ENCODE results near the gene HIGD2B.
"Not testable (repeated sequence)": the region's sequence is repeated elsewhere in the genome, so short reads cannot be mapped to it uniquely, and the experiment has no call there.

Gene HIGD2B, protein sequence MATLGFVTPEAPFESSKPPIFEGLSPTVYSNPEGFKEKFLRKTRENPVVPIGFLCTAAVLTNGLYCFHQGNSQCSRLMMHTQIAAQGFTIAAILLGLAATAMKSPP

DNA sequence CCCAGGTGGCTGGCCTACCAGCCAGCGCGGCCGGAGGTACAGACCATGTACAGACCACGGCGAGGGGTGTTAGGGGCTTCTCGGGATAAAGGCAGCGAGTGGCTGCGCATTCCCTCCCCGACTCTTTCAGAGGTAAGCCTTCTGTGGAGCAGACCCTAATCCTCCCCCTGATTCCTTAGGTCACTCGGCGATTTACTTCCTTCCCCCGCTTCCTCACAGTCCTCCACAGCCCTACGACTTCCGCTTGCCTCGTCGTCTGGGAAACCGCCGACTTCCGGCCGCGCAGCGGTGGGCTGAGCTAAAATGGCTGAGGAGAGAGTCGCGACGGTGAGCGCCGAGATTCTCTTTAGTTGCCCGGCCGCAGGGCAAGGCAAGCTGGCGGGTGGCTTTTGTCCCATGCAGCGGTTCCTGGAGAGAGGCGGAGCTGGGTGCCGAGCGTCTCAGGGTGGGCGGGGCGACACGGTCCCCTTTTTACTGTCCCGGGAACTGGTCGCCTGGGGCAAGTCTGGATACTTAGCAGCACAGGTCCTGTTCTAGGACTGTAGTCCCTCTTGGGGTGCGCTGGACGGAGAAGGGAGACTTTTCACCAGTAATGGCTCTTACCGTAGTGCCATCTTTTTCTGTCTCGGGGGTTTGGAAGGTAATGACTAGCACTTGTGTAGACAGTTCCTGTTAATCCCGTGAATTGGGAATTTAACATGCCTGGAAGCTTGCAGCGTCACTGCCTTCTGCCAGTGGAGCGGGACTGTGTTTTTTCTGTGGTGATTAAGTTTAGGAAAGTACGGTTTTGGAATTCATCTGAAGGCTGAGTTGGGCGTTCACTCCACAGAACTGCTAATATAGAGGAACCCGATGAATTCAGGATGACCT is at the start of gene HIGD2B, which contains the start of gene BBS4:
TSS of gene HIGD2B (minus strand) at position 258 of the 870 bp plus-strand sequence. CDS start 9,808 bp downstream, outside the sequence.
TSS of gene BBS4 (plus strand) at position 283 of the 870 bp plus-strand sequence. CDS start at position 304, 21 bp downstream.
- peak; percentile 90 for DNase-seq

DNA sequence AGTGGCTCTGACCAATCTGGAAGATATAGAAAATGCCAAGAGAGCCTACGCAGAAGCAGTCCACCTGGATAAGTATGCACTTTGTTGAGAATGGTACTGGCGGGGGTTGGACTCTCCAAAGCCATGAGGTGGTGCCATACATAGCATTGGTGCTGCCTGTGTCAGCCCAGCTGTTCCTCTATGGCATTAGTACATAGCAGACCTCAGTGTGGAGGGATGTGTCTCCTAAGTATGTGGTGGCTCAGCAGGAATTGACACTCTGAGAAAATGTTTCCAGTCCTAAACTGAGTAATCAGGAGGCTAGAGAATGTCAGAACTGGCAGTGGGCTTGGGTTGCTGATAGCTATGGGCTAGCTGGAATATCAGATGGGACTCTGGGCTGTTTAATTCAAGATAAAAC is 49.1 kb upstream of the HIGD2B start:
- DNase-seq: no peak

DNA sequence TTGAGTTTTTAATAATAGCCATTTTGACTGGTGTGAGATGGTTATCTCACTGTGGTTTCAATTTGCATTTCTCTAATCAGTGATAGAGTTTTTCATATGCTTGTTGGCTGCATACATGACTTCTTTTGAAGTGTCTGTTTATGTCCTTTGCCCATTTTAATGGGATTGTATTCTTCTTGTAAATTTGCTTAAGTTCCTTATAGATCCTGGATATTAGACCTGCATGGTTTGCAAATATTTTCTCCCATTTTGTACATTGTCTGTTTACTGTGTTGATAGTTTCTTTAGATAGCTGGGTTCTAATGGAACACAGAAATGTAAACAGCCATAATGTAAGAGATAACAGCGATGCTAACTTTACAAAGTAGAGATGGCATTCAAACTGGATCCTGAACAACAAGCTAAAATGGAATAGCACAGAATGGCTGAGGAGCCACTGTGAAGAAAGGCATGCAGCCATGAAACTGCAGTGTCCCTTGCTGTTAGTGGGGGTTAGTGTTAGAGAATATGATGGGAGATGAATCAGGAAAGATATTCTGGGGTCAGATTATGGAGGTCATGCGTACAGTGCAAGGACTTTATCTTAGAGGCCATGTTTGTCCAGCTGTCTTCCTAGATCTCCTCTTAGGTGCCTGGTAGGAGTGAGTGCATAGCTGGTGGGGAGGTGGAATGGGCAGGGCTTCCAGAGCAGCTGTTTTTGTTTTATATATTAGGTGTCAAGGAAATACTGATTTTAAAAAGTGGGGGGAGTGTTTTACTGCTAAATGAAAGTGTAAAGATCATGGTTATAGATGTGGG is 48.2 kb upstream of the HIGD2B start:
- no peak for DNase-seq

DNA sequence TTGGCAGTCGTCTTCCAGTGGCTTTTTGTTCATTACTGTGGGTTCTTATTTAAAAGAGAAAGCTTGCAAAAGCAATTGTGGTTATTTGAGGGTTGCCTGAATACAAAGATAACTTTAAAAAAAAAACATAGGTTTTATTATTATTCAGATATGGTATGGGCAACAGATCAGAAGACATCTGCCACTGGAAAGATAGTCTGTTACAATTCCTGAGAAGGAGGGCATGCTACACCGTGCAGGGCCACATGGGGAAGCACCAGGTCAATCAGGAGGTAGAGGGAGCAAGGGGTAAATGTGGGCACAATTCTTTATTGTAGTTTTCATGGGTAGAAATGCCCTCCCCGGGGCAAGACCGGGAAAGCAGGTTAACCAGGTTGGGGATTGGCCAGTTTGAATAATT is 46.5 kb upstream of the HIGD2B start:
- no peak for DNase-seq

DNA sequence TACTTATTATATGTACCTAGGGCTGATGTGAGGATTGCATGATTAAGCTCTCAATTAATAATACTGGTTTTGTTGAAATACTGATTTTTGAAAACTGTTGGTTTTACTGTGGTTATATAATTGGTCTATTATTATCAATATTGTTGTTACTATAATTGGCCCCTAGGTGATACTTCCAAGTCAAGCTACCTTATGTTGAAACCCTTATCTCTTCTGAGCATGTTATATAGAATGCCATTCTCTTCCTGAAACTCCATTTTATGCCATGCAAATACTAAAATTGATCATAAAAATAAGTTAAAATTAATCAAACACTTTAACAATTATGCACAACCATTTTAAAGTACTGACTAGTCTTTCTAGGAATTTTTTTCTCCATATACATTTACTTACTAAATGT is 46.1 kb upstream of the HIGD2B start:
- DNase-seq: no peak

DNA sequence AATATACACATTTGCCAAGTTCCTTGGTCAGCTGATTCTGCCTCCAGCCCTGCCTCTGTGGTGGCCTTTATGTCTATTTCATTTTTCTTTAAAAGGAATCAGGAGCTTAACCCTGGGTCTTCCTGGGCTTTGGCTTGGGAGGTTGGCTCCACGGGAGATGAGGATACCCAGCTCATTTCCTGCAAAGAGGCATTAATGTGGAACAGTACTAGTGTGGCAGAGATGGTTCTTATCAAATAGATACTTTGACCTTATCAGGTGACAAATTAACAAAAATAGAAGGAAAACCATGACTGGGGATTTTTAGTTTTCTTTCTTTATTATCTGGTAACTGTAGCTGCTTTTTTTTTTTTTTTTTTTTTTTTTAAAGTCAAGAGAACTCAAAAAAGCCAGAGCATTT is 42.8 kb upstream of the HIGD2B start:
- DNase-seq: no peak

DNA sequence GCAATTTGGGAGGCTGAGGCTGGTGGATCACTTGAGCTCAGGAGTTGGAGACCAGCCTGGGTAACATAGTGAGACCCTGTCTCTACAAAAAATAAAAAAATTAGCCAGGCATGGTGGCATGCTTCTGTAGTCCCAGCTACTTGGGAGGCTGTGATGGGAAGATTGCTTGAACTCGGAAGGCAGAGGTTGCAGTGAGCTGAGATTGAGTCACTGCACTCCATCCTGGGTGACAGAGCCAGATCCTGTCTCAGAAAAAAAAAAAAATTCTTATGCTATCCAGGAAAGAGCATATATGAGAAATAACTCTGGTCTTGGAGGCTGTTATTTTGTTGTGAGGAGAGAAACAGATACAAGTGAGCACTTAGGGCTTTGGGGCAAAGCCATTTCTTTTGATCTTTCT is 42.3 kb upstream of the HIGD2B start:
- DNase-seq: peak; percentile 15

DNA sequence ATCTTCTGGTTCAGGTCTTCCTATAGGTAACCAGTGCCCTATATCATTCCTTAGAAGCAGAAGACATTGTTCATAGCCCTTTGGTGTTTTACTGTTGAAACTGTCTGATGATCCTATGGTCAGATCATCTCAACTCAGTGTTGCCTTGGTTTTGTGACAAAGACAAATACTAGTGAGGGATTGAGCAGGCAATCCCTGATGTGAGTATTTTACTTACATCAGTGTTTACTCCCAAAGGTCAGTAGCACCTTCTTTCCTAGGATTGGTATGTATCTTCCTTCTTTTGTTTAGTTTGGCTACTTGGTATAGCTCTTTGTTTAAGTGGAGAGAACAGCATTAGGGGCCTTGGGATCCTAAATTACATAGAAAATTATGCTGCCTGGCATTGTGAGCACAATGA is 41.2 kb upstream of the HIGD2B start:
- no peak for DNase-seq

DNA sequence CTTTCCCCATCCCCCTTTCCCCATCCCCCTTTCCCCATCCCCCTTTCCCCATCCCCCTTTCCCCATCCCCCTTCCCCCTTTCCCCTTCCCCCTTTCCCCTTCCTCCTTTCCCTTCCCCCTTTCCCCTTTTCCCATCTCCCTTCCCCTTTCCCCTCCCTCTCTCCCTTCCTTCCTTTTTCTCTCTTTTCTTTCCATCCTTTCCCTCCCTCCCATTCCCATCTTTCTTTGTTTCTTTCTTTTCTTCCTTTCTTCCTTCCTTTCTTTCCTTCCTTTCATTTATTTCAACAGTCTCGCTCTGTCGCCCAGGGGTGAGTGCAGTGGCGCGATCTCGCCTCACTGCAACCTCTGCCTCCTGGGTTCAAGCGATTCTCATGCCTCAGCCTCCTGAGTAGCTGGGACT is 39.9 kb upstream of the HIGD2B start:
- DNase-seq: not testable (repeated sequence)

DNA sequence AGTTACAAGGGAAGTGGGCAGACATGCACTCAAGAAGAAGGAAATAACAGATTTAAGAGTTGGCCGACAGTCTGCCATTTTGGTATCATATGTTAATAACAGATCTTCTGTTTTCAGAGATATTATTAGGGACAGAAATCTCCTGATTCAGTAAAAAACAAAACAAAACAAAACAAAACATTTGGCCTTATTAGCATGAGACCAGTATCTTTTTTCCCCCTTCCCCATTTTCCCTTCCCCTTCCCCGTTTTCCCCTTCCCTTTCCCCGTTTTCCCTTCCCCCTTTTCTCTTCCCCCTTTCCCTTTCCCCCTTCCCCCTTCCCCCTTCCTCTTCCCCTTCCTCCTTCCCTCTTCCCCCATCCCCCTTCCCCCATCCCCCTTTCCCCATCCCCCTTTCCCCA is 39.5 kb upstream of the HIGD2B start:
- no peak for DNase-seq

DNA sequence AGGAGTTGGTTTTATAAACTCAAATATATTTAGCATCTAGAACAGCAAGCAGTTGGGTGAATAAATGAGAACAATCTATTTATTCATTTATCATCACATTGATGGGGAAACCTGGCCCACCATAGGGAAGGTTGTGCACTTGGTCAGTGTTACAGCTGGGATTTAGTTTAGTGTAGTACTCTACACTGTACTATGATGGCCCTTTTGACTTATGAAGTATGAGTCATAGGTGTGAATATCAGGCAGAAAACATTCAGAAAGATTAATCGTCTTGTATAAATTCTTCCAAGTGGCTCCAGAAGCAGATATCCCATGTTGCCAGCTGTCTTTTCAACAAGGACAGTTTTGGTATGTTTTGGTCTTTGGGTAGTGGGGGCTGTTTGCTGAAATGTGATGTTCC is 38.0 kb upstream of the HIGD2B start:
- no peak for DNase-seq

DNA sequence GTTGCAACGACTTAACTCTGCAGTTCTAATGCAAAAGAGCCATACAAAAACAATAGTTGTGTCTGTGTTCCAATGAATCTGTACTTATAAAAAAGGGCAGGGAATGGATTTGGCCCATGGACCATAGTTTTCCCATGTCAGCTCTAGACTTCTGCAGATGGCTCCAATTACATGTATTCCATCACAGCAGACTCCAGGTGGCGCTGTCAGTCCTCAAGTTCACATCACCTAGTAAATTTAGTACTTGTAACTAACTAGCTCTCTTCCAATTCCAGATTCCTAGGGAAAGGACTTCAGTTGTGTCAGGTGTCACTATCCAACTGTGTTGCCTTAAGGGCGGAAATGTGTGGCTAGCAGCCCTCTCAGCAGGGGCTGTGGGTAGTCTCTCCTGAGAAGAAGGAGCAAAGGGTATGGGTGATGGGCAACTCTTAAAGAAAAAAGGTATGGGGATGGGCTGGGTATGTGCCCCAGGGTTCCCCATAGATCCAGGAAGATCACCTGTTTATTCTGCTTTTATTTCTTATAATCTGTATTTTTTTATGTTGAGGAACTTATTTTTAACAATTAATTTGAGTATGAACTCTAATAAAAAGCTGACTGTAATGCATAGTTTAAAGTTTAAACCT is 36.2 kb upstream of the HIGD2B start:
- peak; percentile 65 for DNase-seq

DNA sequence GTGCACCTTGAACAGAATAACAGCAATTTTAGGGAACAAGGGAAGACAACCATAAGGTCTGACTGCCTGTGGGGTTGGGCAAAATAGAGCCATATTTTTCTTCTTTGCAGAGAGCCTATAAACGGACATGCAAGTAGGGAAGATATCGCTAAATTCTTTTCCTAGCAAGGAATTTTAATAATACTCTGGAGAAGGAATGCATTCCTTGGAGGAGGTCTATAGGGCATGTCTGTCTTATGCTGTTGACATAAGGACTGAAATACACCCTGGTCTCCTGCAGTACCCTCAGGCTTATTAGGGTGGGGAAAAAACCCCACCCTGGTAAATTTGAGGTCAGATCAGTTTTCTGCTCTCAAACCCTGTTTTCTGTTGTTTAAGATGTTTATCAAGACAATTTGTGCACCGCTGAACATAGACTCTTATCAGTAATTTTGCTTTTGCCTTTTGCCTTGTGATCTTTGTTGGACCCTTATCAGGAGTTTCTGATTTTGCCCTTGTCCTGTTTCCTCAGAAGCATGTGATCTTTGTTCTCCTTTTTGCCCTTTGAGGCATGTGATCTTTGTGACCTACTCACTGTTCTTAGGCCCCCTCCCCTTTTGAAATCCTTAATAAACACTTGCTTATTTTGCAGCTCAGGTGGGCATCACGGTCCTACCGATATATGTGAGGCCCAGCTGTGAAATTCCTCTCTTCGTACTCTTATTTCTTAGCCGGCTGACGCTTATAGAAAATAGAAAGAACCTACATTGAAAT is 22.7 kb upstream of the HIGD2B start:
- not testable (repeated sequence) for DNase-seq

DNA sequence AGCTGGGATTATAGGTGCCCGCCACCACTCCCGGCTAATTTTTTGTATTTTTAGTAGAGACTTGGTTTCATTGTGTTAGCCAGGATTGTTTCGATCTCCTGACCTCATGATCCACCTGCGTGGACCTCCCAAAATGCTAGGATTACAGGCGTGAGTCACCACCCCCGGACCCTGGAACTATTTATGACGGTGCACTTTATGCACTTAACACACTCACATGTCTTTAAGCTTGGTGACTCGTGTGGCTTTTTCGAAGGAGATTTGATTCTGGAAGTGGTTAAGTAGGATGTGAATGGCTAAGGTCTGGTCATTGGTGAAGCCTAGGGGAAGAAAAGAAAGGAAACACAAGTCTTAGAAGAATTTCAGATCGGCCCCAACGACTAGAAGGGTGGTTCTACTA is 20.3 kb upstream of the HIGD2B start:
- peak; percentile 50 for DNase-seq

DNA sequence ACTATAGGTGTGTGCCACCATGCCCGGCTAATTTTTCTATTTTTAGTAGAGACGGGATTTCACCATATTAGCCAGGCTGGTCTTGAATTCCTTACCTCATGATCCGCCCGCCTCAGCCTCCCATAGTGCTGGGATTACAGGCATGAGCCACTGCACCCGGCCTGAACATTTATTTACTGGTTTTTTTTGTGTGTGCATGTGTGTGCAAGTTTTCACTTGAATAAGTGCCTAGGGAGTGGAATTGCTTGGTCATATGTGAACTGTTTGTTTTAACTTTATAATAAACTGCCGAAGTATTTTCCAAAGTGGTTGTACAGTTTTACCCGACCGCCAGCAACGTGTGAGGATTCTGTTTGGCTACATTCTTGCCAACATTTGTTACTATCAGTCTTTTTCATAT is 14.1 kb upstream of the HIGD2B start:
- no peak for DNase-seq

DNA sequence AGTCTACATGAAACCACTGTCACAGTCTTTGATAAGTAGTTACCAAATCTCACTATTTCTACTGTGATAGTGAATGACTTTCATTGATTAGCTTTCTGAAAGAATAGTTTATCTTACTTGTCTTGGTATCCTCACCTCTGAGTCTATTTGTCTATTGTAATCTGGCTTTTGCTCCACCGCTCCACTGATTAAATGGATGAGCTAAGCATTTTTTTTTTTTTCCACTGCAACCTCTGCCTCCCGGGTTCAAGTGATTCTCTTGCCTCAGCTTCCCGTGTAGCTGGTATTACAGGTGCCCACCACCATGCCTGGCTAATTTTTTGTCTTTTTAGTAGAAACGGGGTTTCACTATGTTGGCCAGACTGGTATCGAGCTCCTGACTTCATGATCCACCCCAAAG is 13.0 kb upstream of the HIGD2B start:
- no peak for DNase-seq

DNA sequence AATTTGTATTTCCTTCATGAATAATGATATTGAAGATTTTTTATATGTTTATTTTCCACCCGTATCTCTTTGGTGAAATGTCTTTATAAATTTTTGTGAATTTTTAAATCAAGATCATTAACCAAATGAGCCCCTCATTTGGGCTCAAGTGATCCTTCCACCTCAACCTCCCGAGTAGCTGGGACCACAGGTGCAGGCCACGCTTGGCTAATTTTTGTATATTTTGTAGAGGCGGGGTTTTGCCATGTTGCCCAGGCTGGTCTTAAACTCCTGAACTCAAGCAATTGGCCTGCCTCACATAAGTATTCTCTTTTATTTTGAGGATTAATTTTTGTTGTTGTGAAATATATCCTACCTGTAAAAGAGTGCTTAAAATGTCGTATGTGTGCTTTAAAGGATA is 5.0 kb upstream of the HIGD2B start:
- DNase-seq: no peak

DNA sequence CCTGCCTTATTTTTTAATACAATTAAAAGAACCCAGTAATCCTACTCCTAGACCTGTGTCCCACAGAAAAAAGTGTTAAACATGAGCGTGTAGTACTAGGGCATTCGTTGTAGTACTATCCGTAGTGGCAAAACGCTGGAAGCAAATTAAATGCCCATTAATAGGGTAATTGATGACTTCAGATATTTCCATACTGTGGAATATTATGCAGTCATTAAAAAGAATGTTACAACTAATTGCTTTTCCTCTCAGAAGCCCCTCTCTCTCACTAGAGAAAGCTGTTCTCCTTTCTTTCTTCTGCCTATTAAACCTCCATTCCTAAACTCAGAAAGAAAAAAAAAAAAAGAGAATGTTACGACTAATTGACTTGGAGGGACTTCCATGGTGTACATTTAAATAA is 2.7 kb upstream of the HIGD2B start:
- no peak for DNase-seq

DNA sequence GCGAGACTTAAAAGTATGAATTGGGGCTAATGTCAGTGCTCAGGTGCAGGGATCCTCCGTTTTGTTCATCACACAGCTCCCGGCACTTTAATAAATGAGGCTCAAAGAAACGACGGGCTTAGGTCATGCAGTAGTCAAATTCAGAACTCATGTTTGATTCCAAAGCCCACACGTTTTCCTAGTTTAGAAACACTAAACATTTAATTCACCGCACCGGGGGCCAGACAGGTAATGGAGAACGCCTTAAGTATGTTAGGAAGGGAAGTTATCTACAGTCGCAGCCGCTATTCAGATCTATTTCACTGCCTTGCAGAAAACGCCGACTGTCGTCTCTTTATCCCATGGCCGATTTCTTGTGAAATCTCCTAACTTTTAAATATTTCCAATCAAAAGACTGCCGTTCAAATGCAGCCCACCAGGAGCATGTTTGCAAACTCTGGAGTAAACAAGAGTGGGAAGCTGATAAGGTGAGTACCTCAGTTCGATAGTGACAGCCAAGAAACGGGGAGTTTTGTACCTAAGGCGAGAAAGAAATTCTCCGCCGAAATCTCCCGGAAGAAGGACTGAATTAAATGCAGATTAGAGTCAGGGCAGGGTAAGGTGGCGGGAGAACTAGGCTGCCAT is 569 bp downstream of the HIGD2B start:
- DNase-seq: no peak

DNA sequence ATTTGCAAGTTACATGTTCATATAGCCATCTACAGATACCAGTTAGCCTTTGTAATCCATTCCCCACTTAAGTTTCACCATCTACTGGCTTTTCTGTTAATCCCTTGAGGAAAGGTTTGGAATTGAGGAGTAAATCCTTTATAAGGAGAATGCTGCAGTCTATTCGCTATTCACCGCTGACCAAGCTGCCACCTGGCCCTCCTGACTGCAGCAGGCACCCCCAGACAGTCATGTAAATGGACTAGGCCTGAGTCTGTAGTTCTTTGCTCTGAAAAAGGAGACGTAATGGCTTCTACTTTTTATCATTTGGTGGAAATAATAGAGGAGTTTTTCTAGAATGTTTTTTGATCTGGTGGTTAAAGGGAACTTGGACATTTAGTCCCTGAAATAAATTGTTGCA is 3.2 kb downstream of the HIGD2B start:
- no peak for DNase-seq

DNA sequence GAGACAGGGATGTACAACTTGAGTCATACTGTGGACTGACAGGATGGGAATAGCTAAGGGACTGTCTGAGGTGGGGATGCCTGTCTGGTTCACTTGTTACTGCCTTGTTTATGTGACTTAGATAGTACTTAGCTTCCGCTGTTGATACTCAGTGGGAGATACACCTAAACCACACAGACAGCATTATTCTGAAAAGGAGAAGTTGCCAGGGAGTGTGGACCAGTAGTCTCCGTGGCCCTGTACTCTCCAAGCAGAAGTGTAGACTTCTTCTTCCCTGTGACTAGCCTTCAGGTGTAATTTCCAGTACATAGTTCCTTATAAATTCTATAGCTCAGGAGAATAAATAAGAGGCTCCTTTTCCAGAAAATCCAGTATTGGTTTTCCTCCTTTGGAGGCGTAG is 5.1 kb downstream of the HIGD2B start:
- DNase-seq: no peak

DNA sequence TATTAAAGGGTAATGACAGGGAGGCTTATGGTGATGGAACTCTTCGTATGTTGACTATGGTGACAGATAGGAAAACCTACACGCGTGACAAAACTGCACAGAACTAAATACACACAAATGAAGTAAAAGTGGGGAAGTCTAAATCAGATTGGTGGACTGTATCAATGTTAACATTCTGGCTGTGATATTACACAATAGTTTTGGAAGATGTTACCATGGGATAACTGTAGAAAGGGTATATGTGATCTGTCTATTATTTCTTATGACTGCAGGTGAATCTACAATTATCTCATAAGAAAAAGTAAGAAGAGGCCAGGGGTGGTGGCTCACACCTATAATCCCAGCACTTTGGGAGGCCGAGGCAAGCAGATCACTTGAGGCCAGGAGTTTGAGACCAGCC is 9.1 kb downstream of the HIGD2B start:
- DNase-seq: no peak

All from EL (cell line).